Neural progenitor cell (in vitro differentiated cells): ENCODE results near the gene NARS2.

Experiments
- EZH2phosphoT487 ChIP-seq: fragments of 200-600 bp; sonication (generic); IDR thresholded peaks from 2 replicates; pipeline ENCODE4 v1.6.1; 2017; ENCODE audit warnings: antibody characterized with exemption
- TF ChIP-seq, protein P1 (sequence below): fragments of 200-600 bp; sonication (generic); IDR thresholded peaks from 2 replicates; pipeline ENCODE4 v1.5.1; 2017; ENCODE audit warnings: antibody characterized with exemption, mild to moderate bottlenecking

DNA sequence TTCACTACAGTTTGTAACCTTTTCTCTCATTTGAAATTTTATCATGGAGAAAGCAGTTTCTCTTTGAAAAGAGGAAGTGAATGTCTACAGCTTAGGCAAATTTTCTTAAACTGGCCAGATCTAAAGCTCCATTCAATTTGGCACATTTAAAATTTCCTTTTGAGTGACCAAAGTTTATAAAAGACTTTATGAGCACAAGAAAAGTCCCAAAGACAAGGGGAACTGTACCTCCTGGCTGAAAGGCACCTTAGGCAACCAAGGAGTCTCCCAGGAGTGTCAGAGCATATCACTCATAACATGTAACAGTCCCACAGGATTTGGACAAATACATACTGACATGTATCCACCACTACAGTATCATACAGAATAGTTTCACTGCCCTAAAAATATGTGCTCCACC lies 41.3 kb downstream of the NARS2 start:
- TF ChIP-seq, protein P1, sequence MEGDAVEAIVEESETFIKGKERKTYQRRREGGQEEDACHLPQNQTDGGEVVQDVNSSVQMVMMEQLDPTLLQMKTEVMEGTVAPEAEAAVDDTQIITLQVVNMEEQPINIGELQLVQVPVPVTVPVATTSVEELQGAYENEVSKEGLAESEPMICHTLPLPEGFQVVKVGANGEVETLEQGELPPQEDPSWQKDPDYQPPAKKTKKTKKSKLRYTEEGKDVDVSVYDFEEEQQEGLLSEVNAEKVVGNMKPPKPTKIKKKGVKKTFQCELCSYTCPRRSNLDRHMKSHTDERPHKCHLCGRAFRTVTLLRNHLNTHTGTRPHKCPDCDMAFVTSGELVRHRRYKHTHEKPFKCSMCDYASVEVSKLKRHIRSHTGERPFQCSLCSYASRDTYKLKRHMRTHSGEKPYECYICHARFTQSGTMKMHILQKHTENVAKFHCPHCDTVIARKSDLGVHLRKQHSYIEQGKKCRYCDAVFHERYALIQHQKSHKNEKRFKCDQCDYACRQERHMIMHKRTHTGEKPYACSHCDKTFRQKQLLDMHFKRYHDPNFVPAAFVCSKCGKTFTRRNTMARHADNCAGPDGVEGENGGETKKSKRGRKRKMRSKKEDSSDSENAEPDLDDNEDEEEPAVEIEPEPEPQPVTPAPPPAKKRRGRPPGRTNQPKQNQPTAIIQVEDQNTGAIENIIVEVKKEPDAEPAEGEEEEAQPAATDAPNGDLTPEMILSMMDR = no peak
- no peak for TF ChIP-seq EZH2phosphoT487
